Measurements from ENCODE around the gene NFE2L2. TPM values are rescaled to one million over a fixed set of nuclear protein-coding genes. Genes with fewer than 3 reads are reported as not detected.

The NFE2L2 gene
- polyA plus RNA-seq, 1 donor (not counting 4 experiments of a cell fraction or from before 2014, with no cell fraction given) = 177 TPM

DNA sequence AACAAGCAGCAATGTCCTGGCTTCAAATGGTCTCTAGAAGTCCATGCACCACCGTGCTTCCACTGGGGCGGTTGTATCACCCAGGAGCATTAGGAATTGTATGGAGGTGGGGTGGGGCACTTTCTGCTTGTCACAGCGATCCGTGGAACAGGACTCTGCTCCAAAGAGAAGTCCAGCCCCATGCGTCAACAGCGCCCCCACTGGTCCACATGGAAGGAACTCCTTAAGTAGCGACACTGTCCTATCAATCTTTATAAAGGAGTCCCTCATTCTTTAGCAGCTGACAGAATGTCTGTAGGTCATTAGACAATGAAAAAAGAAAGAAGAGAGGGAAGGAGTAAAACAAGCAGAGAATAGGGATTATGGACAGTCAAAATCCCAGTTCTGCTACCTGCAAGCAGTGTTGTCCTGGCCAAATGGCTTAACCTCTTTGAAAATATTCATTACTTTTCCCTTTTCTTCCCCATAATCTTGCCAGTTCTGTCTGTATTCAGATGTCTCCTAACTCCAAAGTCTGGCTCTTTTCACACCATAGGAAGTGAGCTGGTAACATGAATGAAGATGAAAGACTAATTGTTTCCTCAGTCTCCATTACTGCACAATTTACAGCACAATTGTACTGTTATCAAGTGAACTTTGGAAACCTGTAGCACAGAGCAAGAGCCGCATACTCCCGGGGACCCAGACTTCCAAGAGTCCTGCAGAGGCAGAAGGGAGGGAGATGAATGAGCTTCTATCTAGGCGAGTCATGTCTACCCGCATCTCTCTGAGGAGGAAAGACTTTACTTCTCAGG lies 9.9 kb downstream of the NFE2L2 start:
- Histone ChIP-seq H4K20me1 (ENCODE audit: control insufficient read depth, extremely low read depth, insufficient read depth, low read length) (peaks cover 36% of the 10 kb centered on the region), H3K79me2 (ENCODE audit: control insufficient read depth, insufficient read depth, low read length) (peaks cover 99% of the 10 kb centered on the region), H3K9me3 (ENCODE audit: control insufficient read depth, low read depth, low read length) (peaks cover 2% of the 10 kb centered on the region), H3K9ac (ENCODE audit: control insufficient read depth, extremely low read depth, insufficient read depth, low read length) (no peak overlapping the region), H2AFZ (ENCODE audit: control insufficient read depth, low read length) (no peak overlapping the region), H3K4me3 (ENCODE audit: control insufficient read depth in 2 of 3, extremely low read depth in 1 of 3, insufficient read depth in 2 of 3, low read depth in 1 of 3, low read length in 3 of 3) (no peak overlapping the region), H3K9me1 (ENCODE audit: control insufficient read depth, extremely low read depth, insufficient read depth, low read length) (peaks cover 11% of the 10 kb centered on the region), H3K4me1 (ENCODE audit: control insufficient read depth, extremely low read depth, insufficient read depth, low read length) (peaks cover 61% of the 10 kb centered on the region), H3K4me2 (ENCODE audit: control insufficient read depth, extremely low read depth, insufficient read depth, low read depth, low read length) (peak overlapping the region; percentile 59), H3K27ac (ENCODE audit: control insufficient read depth, insufficient read depth, low read length) (peak overlapping the region; percentile 42), H3K36me3 (ENCODE audit: control insufficient read depth in 2 of 2, extremely low read depth in 1 of 2, insufficient read depth in 2 of 2, low read length in 2 of 2) (peaks cover 9 to 37% of the 10 kb centered on the region in 2 experiments), H3K27me3 (ENCODE audit: control insufficient read depth, extremely low read depth, insufficient read depth, low read length) (no peaks in the 10 kb centered on the region)
- dilution Hi-C loops (cut with MboI; ENCODE audit: extremely low pct_ligation_motif_present, low sequenced_read_pairs) = no loop called here
- FAIRE-seq (peak; percentile 13), DNase-seq (ENCODE audit: low read depth, low spot score) (no peak)
- TF ChIP-seq EZH2 (IDR thresholded peaks at IDR 0.05; ENCODE audit: low read length) = no peak
- TF ChIP-seq, protein P1, sequence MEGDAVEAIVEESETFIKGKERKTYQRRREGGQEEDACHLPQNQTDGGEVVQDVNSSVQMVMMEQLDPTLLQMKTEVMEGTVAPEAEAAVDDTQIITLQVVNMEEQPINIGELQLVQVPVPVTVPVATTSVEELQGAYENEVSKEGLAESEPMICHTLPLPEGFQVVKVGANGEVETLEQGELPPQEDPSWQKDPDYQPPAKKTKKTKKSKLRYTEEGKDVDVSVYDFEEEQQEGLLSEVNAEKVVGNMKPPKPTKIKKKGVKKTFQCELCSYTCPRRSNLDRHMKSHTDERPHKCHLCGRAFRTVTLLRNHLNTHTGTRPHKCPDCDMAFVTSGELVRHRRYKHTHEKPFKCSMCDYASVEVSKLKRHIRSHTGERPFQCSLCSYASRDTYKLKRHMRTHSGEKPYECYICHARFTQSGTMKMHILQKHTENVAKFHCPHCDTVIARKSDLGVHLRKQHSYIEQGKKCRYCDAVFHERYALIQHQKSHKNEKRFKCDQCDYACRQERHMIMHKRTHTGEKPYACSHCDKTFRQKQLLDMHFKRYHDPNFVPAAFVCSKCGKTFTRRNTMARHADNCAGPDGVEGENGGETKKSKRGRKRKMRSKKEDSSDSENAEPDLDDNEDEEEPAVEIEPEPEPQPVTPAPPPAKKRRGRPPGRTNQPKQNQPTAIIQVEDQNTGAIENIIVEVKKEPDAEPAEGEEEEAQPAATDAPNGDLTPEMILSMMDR (optimal IDR thresholded peaks at IDR 0.05 in 1 of 3, IDR thresholded peaks at IDR 0.05 in 1 of 3, conservative IDR thresholded peaks at IDR 0.05 in 1 of 3; ENCODE audit: extremely low read depth in 1 of 3, insufficient read depth in 2 of 3, low read length in 3 of 3) = peak; percentile 64 to 75 (median 68)

DNA sequence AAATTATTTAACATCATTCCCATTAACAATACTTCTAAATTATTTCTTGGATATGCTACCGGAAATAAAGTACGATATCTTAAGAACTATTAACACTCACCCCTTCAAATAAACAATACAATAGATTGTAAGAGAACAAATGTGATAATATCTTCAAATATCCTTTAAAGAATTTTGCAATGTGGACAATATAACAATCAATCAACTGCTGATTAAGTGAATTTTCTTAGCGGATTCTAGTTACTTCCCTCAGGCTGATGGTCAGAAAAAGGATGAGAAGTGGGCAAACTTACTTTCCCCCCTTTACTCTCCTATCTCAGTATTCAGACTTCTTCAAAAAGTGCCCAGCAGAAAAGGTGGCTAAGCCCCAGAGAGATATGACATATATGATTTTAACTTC lies 10.8 kb downstream of the NFE2L2 start:
- H3K4me3 ChIP-seq (ENCODE audit: control insufficient read depth in 2 of 3, extremely low read depth in 1 of 3, insufficient read depth in 2 of 3, low read depth in 1 of 3, low read length in 3 of 3) = no peak overlapping the region
- no peaks in the 10 kb centered on the region for H3K27me3 ChIP-seq (ENCODE audit: control insufficient read depth, extremely low read depth, insufficient read depth, low read length)
- peaks cover 11% of the 10 kb centered on the region for H3K9me1 ChIP-seq (ENCODE audit: control insufficient read depth, extremely low read depth, insufficient read depth, low read length)
- no peak overlapping the region for H3K4me2 ChIP-seq (ENCODE audit: control insufficient read depth, extremely low read depth, insufficient read depth, low read depth, low read length)
- TF ChIP-seq, protein P1 (optimal IDR thresholded peaks at IDR 0.05 in 1 of 3, IDR thresholded peaks at IDR 0.05 in 1 of 3, conservative IDR thresholded peaks at IDR 0.05 in 1 of 3; ENCODE audit: extremely low read depth in 1 of 3, insufficient read depth in 2 of 3, low read length in 3 of 3) = no peak
- TF ChIP-seq EZH2 (IDR thresholded peaks at IDR 0.05; ENCODE audit: low read length) = no peak
- FAIRE-seq (no peak), DNase-seq (ENCODE audit: low read depth, low spot score) (no peak)
- peaks cover 100% of the 10 kb centered on the region for H3K79me2 ChIP-seq (ENCODE audit: control insufficient read depth, insufficient read depth, low read length)
- peaks cover 9 to 36% of the 10 kb centered on the region in 2 experiments for H3K36me3 ChIP-seq (ENCODE audit: control insufficient read depth in 2 of 2, extremely low read depth in 1 of 2, insufficient read depth in 2 of 2, low read length in 2 of 2)
- dilution Hi-C loops (cut with MboI; ENCODE audit: extremely low pct_ligation_motif_present, low sequenced_read_pairs) = no loop called here
- peaks cover 61% of the 10 kb centered on the region for H3K4me1 ChIP-seq (ENCODE audit: control insufficient read depth, extremely low read depth, insufficient read depth, low read length)
- no peak overlapping the region for H3K27ac ChIP-seq (ENCODE audit: control insufficient read depth, insufficient read depth, low read length)
- H3K9ac ChIP-seq (ENCODE audit: control insufficient read depth, extremely low read depth, insufficient read depth, low read length) = no peak overlapping the region
- H3K9me3 ChIP-seq (ENCODE audit: control insufficient read depth, low read depth, low read length) = no peaks in the 10 kb centered on the region
- peaks cover 37% of the 10 kb centered on the region for H4K20me1 ChIP-seq (ENCODE audit: control insufficient read depth, extremely low read depth, insufficient read depth, low read length)
- no peak overlapping the region for H2AFZ ChIP-seq (ENCODE audit: control insufficient read depth, low read length)
